Activated CD8-positive, alpha-beta T cell treated with anti-CD3 and anti-CD28 coated beads for 36 hours (primary cell): Measurements from ENCODE around the gene EPHB1. TPM values are rescaled to one million over a fixed set of nuclear protein-coding genes. Genes with fewer than 3 reads are reported as not detected.

ENCODE experiments used
- ATAC-seq: fragments of 200-7000 bp; cut with Tn5 transposase; one replicate; pipeline ENCODE4 v1.10.0; 2021; ENCODE audit warnings: mild to moderate bottlenecking, moderate library complexity
- CTCF ChIA-PET: fragments of 350-600 bp; sonication (Branson Sonifier 250); formaldehyde crosslinking; loops from one replicate; lab custom pipeline; 2021; ENCODE audit warnings: antibody characterized with exemption; lab: Charles Lee
- POLR2A ChIA-PET: fragments of 350-600 bp; sonication (Branson Sonifier 250); formaldehyde crosslinking; loops from one replicate; lab custom pipeline; 2021; ENCODE audit warnings: antibody characterized with exemption; lab: Charles Lee
- DNase-seq: peaks from one replicate; pipeline ENCODE4 v3.0.0-alpha.2; 2020
- H3K27ac Mint-ChIP-seq: one replicate; pipeline ENCODE4 v1.8.0; 2021; ENCODE audit warnings: mild to moderate bottlenecking, mixed read lengths
- H3K27me3 Mint-ChIP-seq: one replicate; pipeline ENCODE4 v1.8.0; 2021; ENCODE audit warnings: mixed read lengths
- H3K36me3 Mint-ChIP-seq: one replicate; pipeline ENCODE4 v1.8.0; 2021; ENCODE audit warnings: low read depth, mixed read lengths
- H3K4me1 Mint-ChIP-seq: one replicate; pipeline ENCODE4 v1.8.0; 2021; ENCODE audit warnings: low read depth, mixed read lengths
- H3K4me3 Mint-ChIP-seq: one replicate; pipeline ENCODE4 v1.8.0; 2021; ENCODE audit warnings: mild to moderate bottlenecking, moderate library complexity, mixed read lengths
- H3K9me3 Mint-ChIP-seq: one replicate; pipeline ENCODE4 v1.8.0; 2021; ENCODE audit warnings: mixed read lengths
- CTCF ChIP-seq: fragments of 200-600 bp; IDR thresholded peaks from one replicate; pipeline ENCODE4 v1.8.0; 2022; ENCODE audit warnings: antibody characterized with exemption, mild to moderate bottlenecking
- intact Hi-C: fragments of 100-400 bp; cut with micrococcal nuclease; formaldehyde crosslinking; loops from one replicate; pipeline ENCODE4 v1.10.0; 2022
- total RNA-seq, 2 experiments: library from RNA; stranded (reverse); gene quantifications; one replicate each; pipeline ENCODE4 v1.2.3, GENCODE V29; 2021

The EPHB1 gene
- total RNA-seq, 2 experiments from 2014 or later, result 0.78 TPM; not detected in 1

GRCh38 chr3:134867277-134867676 is 72.2 kb downstream of the EPHB1 start:
- intact Hi-C loops, result no loop called here

GRCh38 chr3:134869153-134869726 is 74.2 kb downstream of the EPHB1 start:
- no peak overlapping the region for H3K4me3 Mint-ChIP-seq
- no peaks in the 10 kb centered on the region for H3K4me1 Mint-ChIP-seq
- no peak overlapping the region for H3K27ac Mint-ChIP-seq
- ATAC-seq, result no peak
- no peaks in the 10 kb centered on the region for H3K36me3 Mint-ChIP-seq
- H3K9me3 Mint-ChIP-seq, result no peaks in the 10 kb centered on the region
- intact Hi-C loops, result no loop called here
- TF ChIP-seq CTCF, result no peak
- no peak for DNase-seq
- ChIA-PET CTCF (no interaction called here), POLR2A (no interaction called here)
- no peaks in the 10 kb centered on the region for H3K27me3 Mint-ChIP-seq

More at GRCh38 chr3:134867277-134867676, 72.2 kb downstream of the EPHB1 start:
- ATAC-seq, result no peak
- ChIA-PET CTCF (no interaction called here), POLR2A (no interaction called here)
- DNase-seq, result no peak
- Mint-ChIP-seq H3K4me1 (no peaks in the 10 kb centered on the region), H3K27ac (no peak overlapping the region), H3K9me3 (no peaks in the 10 kb centered on the region), H3K4me3 (no peak overlapping the region), H3K36me3 (no peaks in the 10 kb centered on the region), H3K27me3 (no peaks in the 10 kb centered on the region)
- no peak for TF ChIP-seq CTCF

GRCh38 chr3:134871818-134872217 is 76.8 kb downstream of the EPHB1 start:
- Mint-ChIP-seq H3K9me3 (no peaks in the 10 kb centered on the region), H3K27ac (no peak overlapping the region), H3K4me3 (no peak overlapping the region), H3K36me3 (no peaks in the 10 kb centered on the region), H3K27me3 (peaks cover 2% of the 10 kb centered on the region), H3K4me1 (no peaks in the 10 kb centered on the region)
- ATAC-seq, result no peak
- no peak for TF ChIP-seq CTCF
- DNase-seq, result no peak
- POLR2A ChIA-PET, result no interaction called here
- intact Hi-C loops, result no loop called here
- CTCF ChIA-PET, result no interaction called here

- H3K4me3 Mint-ChIP-seq, result no peak overlapping the region
- no peak for TF ChIP-seq CTCF
- H3K9me3 Mint-ChIP-seq, result no peaks in the 10 kb centered on the region
- peaks cover 2% of the 10 kb centered on the region for H3K27me3 Mint-ChIP-seq
- CTCF ChIA-PET, result no interaction called here
- DNase-seq, result no peak
- intact Hi-C loops, result no loop called here
- ATAC-seq, result no peak
- no peaks in the 10 kb centered on the region for H3K4me1 Mint-ChIP-seq
- H3K27ac Mint-ChIP-seq, result no peak overlapping the region
- POLR2A ChIA-PET, result no interaction called here
- H3K36me3 Mint-ChIP-seq, result no peaks in the 10 kb centered on the region
Measured at GRCh38 chr3:134872440-134873388, 77.7 kb downstream of the EPHB1 start.

GRCh38 chr3:134873789-134874188 is 78.7 kb downstream of the EPHB1 start:
- no peak overlapping the region for H3K27ac Mint-ChIP-seq
- intact Hi-C loops, result no loop called here
- DNase-seq (no peak), ATAC-seq (no peak)
- H3K9me3 Mint-ChIP-seq, result no peaks in the 10 kb centered on the region
- ChIA-PET POLR2A (no interaction called here), CTCF (no interaction called here)
- no peaks in the 10 kb centered on the region for H3K36me3 Mint-ChIP-seq
- no peak for TF ChIP-seq CTCF
- H3K4me3 Mint-ChIP-seq, result no peak overlapping the region
- H3K27me3 Mint-ChIP-seq, result peaks cover 2% of the 10 kb centered on the region
- H3K4me1 Mint-ChIP-seq, result no peaks in the 10 kb centered on the region
